HG02623 (cell line): ENCODE measurements around the gene KCNK4.
A peak's percentile ranks its signal among the peaks of the same experiment; 100 is the strongest.

Experiments used
- ATAC-seq: cut with Tn5 transposase; IDR thresholded peaks from one replicate; pipeline ENCODE4 v1.9.1; 2021; ENCODE audit warnings: moderate library complexity; ENCODE audit not compliant: unreplicated experiment

Gene KCNK4

GRCh38 chr11:64268025-64268892, 22.8 kb upstream of the KCNK4 start:
- no peak for ATAC-seq

- peak; percentile 3 for ATAC-seq
These were observed 22.1 kb upstream of the KCNK4 start for GRCh38 chr11:64268893-64269539.

- peak; percentile 63 for ATAC-seq
These were observed 21.4 kb upstream of the KCNK4 start for GRCh38 chr11:64269540-64270220.

- ATAC-seq = no peak
These were observed 15.9 kb upstream of the KCNK4 start for GRCh38 chr11:64275031-64275800.

- ATAC-seq = no peak
These were observed 15.3 kb upstream of the KCNK4 start for GRCh38 chr11:64275841-64276240.

- ATAC-seq = no peak
These were observed 14.3 kb upstream of the KCNK4 start for GRCh38 chr11:64276653-64277431.

- no peak for ATAC-seq
These were observed 12.4 kb upstream of the KCNK4 start for GRCh38 chr11:64278576-64279190.

- ATAC-seq = no peak
These were observed 8.9 kb upstream of the KCNK4 start for GRCh38 chr11:64281957-64282770.

GRCh38 chr11:64283092-64283491, 8.0 kb upstream of the KCNK4 start:
- ATAC-seq = no peak

- peak; percentile 54 for ATAC-seq
These were observed 6.8 kb upstream of the KCNK4 start, which contains the start of gene BAD for GRCh38 chr11:64284048-64284961. Gene BAD (minus strand): TSS chr11:64284665. CDS start chr11:64284368, 297 bp downstream.

- peak; percentile 50 for ATAC-seq
These were observed 5.9 kb upstream of the KCNK4 start, which contains the start of gene GPR137 for GRCh38 chr11:64284962-64285884. Gene GPR137 (plus strand): TSS chr11:64285848. CDS start chr11:64286525, 677 bp downstream.

- no peak for ATAC-seq
These were observed 5.0 kb upstream of the KCNK4 start for GRCh38 chr11:64285885-64286800.

GRCh38 chr11:64286801-64287159, 4.3 kb upstream of the KCNK4 start:
- no peak for ATAC-seq

GRCh38 chr11:64287676-64288352, 3.3 kb upstream of the KCNK4 start:
- ATAC-seq = no peak

GRCh38 chr11:64288353-64288750, 2.8 kb upstream of the KCNK4 start:
- ATAC-seq = no peak
